Erythroblast (primary cell): ENCODE data around the gene RPL6.
"Not testable (repeated sequence)": the region's sequence is repeated elsewhere in the genome, so short reads cannot be mapped to it uniquely, and the experiment has no call there.

Experiments used
- GATA1 ChIP-seq: IDR thresholded peaks from 2 replicates; pipeline ENCODE4 v1.6.1; 2011; ENCODE audit warnings: low read depth, mild to moderate bottlenecking, control low read depth, low read length, moderate library complexity
- POLR2A ChIP-seq: IDR thresholded peaks from 2 replicates; pipeline ENCODE4 v1.6.1; 2011; ENCODE audit warnings: mild to moderate bottlenecking, low read length

DNA sequence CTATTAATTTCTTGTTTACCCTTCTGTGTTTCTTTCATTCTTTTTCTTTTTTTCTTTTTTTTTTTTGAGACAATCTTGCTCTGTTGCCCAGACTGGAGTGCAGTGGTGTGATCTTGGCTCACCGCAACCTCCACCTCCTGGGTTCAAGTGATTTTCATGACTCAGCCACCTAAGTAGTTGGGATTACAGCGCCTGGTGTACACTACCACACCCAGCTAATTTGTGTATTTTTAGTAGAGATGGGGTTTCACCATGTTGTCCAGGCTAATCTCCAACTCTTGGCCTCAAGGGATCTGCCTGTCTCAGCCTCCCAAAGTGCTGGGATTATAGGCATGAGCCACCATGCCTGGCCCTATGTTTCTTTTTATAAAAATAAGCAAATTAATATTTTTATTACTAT is 38.8 kb upstream of the RPL6 start:
- not testable (repeated sequence) for TF ChIP-seq POLR2A, GATA1
